Metanephros (tissue), 2 donors: Measurements from ENCODE around the gene EHD1. TPM values are rescaled to one million over a fixed set of nuclear protein-coding genes. Genes with fewer than 3 reads are reported as not detected.

Experiments
- small RNA-seq: library from RNA; depleted of rRNA; stranded (forward); fragments of <200 nt; gene quantifications from one replicate; pipeline ENCODE3, GENCODE V24; 2014; ENCODE audit warnings: low replicate concordance
- total RNA-seq: library from RNA; depleted of rRNA; stranded (reverse); fragments of >200 nt; gene quantifications from one replicate; pipeline ENCODE4 v1.2.3, GENCODE V29; 2014

The EHD1 gene
- 62.8 TPM for total RNA-seq

GRCh38 chr11:64878494-64879243 is at the start of gene EHD1:
Gene EHD1, minus strand, starts transcription at chr11:64878621. Its CDS starts 157 bp downstream, at chr11:64878464.

GRCh38 chr11:64923944-64924909 is 45.8 kb upstream of the EHD1 start, which contains the start of gene PPP2R5B:
Gene PPP2R5B, plus strand, starts transcription at chr11:64924689. Its CDS starts 1,046 bp downstream, at chr11:64925735.

DNA sequence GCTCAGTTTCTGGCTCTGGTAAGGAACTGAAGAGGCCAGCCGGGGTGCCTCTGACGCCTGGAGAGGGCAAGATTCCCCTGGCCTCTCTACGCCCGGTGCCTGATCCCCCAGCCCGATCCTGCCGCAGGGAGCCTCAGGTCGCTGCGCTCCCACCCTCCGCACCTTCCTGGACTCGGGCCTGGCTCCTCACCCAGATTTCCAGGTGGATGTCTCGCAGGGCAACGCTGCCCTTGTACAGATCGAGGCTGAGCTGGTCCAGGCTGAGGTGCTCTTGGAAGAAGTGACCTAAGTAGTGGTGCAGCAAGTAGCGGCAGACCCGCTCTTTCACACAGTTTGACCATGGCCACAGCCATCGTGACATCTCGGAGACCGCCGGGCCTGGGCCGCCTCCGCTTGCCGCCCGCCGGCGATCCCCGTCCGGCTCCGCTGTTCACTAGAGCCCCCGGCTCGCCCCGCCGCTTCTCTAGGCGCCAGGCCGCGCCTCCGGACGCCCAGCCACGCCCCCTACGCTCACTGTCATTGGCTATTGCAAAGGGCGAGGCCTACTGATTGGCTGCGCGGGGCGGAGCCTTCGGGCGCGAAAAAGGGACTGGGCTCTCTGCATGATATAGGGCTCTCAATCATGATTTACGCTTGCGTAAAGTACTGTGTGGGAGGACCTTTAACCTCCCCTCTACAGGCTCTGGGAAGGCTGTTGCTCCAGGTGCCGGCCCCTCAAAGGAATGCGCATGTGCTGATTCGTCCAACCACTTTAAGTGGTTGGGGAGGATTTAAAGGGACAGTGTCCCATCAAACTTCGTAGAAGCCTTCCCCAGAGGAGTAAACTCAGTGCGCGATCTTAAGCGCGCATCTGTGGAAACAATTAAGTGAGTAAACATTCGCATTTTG is 38.6 kb upstream of the EHD1 start, which contains the start of gene ATG2A:
Gene ATG2A (minus strand): TSS at position 435 of the 888 bp plus-strand sequence. CDS start 74 bp downstream, at position 361.

GRCh38 chr11:64844330-64845128 is 33.9 kb downstream of the EHD1 start, which contains the start of gene CDC42BPG:
Gene CDC42BPG, minus strand, starts transcription at chr11:64844653. Its CDS starts 84 bp downstream, at chr11:64844569.

GRCh38 chr11:64810271-64810890 is 68.0 kb downstream of the EHD1 start, which contains the start of gene MEN1:
Gene MEN1, minus strand, starts transcription at chr11:64810551. Its CDS starts 442 bp downstream, at chr11:64810109.

GRCh38 chr11:64803158-64803845 is 75.1 kb downstream of the EHD1 start, which contains the start of gene MAP4K2:
Gene MAP4K2, minus strand, starts transcription at chr11:64803214. Its CDS starts 65 bp downstream, at chr11:64803149.

Small RNA genes within 50 kb of the gene (small RNA-seq; reads per million reads assigned to genes)
- gene MIR6749 (not detected), gene MIR6750 (not detected)

Other genes starting within 250 kb of the EHD1 start
- gene NRXN2, start 155.4 kb downstream of the EHD1 start, total RNA-seq: 33.2 TPM
- 14.9 TPM for gene RASGRP2, start 134.5 kb downstream of the EHD1 start, total RNA-seq
- gene PYGM, start 118.6 kb downstream of the EHD1 start, total RNA-seq: 136 TPM
- gene SF1, start 100.1 kb downstream of the EHD1 start, total RNA-seq: 149 TPM
- 23.6 TPM for gene MAP4K2, start 75.4 kb downstream of the EHD1 start, total RNA-seq
- 31.8 TPM for gene MEN1, start 68.1 kb downstream of the EHD1 start, total RNA-seq
- 8.7 TPM for gene CDC42BPG, start 34.0 kb downstream of the EHD1 start, total RNA-seq
- gene ATG2A, start 38.6 kb upstream of the EHD1 start, total RNA-seq: 31.4 TPM
- 14.4 TPM for gene PPP2R5B, start 46.1 kb upstream of the EHD1 start, total RNA-seq
- gene GPHA2, start 57.3 kb upstream of the EHD1 start, total RNA-seq: 1.3 TPM
- 0.70 TPM for gene MAJIN, start 93.5 kb upstream of the EHD1 start, total RNA-seq
- gene BATF2, start 118.3 kb upstream of the EHD1 start, total RNA-seq: 2.4 TPM
- gene ARL2, start 135.5 kb upstream of the EHD1 start, total RNA-seq: 91.7 TPM
- gene SNX15, start 148.8 kb upstream of the EHD1 start, total RNA-seq: 21.5 TPM
- gene SAC3D1, start 162.6 kb upstream of the EHD1 start, total RNA-seq: 7.8 TPM
- 20.2 TPM for gene NAALADL1, start 179.9 kb upstream of the EHD1 start, total RNA-seq
- 6.4 TPM for gene CDCA5, start 205.4 kb upstream of the EHD1 start, total RNA-seq
- 29.6 TPM for gene ZFPL1, start 205.6 kb upstream of the EHD1 start, total RNA-seq
- gene VPS51, start 217.6 kb upstream of the EHD1 start, total RNA-seq: 421 TPM
- gene TM7SF2, start 233.3 kb upstream of the EHD1 start, total RNA-seq: 65.0 TPM
- 8.0 TPM for gene ZNHIT2, start 239.1 kb upstream of the EHD1 start, total RNA-seq
- gene FAU, start 243.5 kb upstream of the EHD1 start, total RNA-seq: 650 TPM
- gene MRPL49, start 243.7 kb upstream of the EHD1 start, total RNA-seq: 57.1 TPM